GM18505 (cell line): ENCODE results near the gene AOAH.
"Not testable (repeated sequence)": the region's sequence is repeated elsewhere in the genome, so short reads cannot be mapped to it uniquely, and the experiment has no call there.

Experiments
- ATAC-seq: cut with Tn5 transposase; IDR thresholded peaks from one replicate; pipeline ENCODE4 v1.9.1; 2021; ENCODE audit not compliant: unreplicated experiment
- POLR2A ChIP-seq: IDR thresholded peaks from 4 replicates; pipeline ENCODE4 v1.6.1; 2011; ENCODE audit warnings: borderline replicate concordance; ENCODE audit not compliant: insufficient read depth, insufficient read length; ENCODE audit errors: extremely low read depth

AOAH gene

GRCh38 chr7:36506130-36506798, 218.0 kb downstream of the AOAH start:
- ATAC-seq = no peak
- no peak for TF ChIP-seq POLR2A

GRCh38 chr7:36504617-36505016, 219.7 kb downstream of the AOAH start:
- not testable (repeated sequence) for ATAC-seq

DNA sequence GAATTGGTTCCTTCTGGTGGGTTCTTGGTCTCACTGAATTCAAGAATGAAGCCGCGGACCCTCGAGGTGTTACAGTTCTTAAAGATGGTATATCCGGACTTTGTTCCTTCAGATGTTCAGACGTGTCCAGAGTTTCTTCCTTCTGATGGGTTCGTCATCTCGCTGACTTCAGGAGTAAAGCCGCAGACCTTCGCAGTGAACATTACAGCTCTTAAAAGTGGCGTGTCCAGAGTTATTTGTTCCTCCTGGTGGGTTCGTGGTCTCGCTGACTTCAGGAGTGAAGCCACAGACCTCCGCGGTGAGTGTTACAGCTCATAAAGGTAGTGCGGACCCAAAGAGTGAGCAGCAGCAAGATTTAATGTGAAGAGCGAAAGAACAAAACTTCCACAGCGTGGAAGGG, 220.1 kb downstream of the AOAH start:
- ATAC-seq = not testable (repeated sequence)

DNA sequence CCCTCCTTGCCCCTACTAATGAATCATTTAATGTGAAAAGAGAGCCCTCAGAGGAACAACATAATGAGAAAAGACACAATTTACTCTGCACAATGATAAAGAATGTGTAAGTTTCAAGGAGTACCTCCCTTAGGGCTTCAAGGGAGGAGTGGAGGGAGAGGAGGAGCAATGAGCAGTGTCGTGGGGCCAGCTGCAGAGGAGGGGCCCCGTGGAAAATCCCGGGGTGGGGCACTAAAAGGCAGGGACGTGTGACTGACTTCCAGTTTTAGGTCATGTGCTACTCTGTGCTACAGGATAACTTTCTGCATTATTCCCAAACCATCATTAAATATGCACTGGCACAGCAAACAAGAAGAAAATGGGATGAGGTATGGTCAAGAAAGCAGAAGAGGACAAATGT, 226.5 kb downstream of the AOAH start:
- TF ChIP-seq POLR2A = no peak
- no peak for ATAC-seq

DNA sequence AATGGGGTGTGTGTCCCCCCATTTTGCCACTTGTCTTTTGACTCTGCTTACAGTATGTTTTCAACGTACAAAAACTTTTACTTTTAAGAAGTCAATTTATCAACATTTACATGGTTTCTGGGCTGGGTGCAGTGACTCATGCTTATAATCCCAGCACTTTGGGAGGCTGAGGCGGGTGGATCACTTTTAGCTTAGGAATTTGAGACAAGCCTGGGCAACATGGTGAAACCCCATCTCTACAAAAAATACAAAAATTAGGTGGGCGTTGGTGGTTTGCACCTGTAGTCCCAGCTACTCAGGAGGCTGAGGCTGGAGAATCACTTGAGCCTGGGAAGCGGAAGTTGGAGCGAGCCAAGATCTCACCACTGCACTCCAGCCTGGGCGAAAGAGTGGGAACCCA, 227.1 kb downstream of the AOAH start:
- ATAC-seq = not testable (repeated sequence)

DNA sequence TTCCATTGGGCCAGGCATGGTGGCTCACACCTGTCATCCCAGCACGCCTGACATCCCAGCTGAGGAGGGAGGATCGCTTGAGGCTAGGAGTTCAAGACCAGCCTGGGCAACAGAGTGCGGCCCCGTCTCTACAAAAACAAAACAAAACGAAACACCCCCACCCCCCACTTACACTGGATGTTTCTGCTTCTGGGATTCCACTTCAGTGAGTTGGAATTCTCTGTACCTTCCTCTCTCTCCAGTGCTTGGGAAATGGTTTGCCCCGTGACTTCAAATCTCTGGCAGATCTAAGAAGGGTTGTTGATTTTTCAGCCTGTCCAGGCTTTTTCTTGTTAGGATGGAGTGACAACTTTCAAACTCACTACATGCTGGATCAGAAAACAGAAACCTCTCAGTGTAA, 227.7 kb downstream of the AOAH start:
- no peak for TF ChIP-seq POLR2A
- ATAC-seq = no peak

GRCh38 chr7:36491317-36491716, 233.0 kb downstream of the AOAH start:
- ATAC-seq = no peak
- TF ChIP-seq POLR2A = no peak

DNA sequence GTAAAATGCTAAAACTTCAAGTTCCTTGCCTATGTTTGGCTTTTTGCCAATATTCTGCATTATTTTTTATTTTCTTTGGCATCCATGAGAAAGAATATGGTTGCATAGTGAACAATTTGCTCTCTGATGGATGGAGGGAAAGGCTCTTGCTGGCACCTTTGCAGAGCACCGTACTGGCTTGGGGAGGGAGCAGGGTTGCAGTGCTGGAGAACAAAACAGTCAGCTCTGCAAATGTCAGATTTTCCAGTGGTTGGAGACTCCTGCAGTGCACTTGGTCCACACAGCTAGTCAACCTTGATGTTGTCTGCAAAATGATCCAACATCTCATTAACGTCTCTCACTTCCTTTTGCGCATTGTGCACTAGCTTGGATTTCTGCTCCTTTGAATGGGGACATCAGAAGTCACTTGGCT, 233.9 kb downstream of the AOAH start:
- no peak for TF ChIP-seq POLR2A
- no peak for ATAC-seq

- not testable (repeated sequence) for ATAC-seq
Measured at GRCh38 chr7:36488672-36489071, 235.6 kb downstream of the AOAH start.

DNA sequence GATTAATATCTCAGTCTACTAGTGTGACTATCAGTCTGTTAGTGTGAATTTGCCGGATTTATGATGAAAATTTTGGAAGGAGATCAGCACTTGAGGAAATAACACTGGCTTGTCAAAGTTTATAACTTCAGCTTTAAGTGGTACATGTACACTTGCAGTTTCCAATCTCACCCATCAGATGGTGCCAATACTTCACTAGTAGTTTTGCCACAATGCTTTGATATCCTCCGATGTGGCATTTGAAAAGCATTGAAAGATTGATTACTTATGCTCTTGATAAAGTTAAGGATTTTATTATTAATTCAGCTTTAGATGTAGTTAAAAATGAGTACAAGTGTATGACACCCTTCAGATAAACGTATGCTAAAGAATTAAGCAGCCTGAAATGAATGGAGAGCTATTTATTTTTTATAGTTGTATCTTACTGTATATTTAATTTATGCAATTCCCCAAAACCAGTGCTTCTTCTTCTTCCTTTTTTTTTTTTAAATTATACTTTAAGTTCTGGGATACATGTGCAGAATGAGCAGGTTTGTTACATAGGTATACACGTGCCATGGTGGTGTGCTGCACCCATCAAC, 236.4 kb downstream of the AOAH start:
- no peak for TF ChIP-seq POLR2A

GRCh38 chr7:36486336-36486735, 238.0 kb downstream of the AOAH start:
- TF ChIP-seq POLR2A = no peak
- ATAC-seq = no peak

More for the DNA sequence above, 236.4 kb downstream of the AOAH start:
- no peak for ATAC-seq

DNA sequence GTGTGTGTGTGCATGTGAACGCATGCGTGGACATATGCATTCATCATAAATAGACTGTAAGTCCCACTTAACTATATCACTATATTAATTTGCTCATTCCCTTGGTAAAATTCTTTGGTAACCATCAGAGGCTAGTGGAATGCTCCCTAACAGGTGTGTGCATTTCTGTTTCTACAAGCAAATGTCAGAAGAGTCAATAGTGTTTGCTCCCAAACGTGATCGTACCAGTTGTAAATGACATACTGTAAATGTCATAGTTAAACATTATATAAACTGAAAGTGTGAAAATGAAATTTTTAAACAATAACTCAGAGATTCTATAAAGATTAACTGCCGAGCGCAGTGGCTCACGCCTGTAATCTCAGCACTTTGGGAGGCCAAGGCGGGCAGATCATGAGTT, 240.0 kb downstream of the AOAH start:
- no peak for TF ChIP-seq POLR2A
- no peak for ATAC-seq

DNA sequence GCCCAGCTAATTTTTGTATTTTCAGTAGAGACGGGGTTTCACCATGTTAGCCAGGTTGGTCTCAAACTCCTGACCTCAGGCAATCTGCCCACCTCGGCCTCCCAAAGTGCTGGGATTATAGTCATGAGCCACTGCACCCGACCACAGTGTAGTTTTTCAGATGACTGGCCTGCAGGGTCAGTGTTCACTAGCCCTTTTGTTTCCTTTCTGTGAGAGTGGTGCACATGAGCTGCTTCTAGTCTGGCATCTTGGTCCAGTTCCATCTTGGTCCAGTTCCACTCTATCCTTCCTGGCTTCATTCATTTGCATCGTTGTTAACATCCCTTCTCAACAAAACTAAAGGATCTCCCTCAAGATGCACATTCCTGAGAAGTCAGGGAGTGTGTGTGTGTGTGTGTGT, 240.4 kb downstream of the AOAH start:
- not testable (repeated sequence) for ATAC-seq

- TF ChIP-seq POLR2A = no peak
- ATAC-seq = no peak
Measured at GRCh38 chr7:36478745-36479144, 245.5 kb downstream of the AOAH start.

- TF ChIP-seq POLR2A = no peak
- no peak for ATAC-seq
Measured at GRCh38 chr7:36475381-36475780, 248.9 kb downstream of the AOAH start.

- TF ChIP-seq POLR2A = no peak
- ATAC-seq = no peak
Measured at GRCh38 chr7:36475011-36475342, 249.3 kb downstream of the AOAH start.
